Measurements from ENCODE around the gene PDXDC1.
"Not testable (repeated sequence)": the region's sequence is repeated elsewhere in the genome, so short reads cannot be mapped to it uniquely, and the experiment has no call there.

DNA sequence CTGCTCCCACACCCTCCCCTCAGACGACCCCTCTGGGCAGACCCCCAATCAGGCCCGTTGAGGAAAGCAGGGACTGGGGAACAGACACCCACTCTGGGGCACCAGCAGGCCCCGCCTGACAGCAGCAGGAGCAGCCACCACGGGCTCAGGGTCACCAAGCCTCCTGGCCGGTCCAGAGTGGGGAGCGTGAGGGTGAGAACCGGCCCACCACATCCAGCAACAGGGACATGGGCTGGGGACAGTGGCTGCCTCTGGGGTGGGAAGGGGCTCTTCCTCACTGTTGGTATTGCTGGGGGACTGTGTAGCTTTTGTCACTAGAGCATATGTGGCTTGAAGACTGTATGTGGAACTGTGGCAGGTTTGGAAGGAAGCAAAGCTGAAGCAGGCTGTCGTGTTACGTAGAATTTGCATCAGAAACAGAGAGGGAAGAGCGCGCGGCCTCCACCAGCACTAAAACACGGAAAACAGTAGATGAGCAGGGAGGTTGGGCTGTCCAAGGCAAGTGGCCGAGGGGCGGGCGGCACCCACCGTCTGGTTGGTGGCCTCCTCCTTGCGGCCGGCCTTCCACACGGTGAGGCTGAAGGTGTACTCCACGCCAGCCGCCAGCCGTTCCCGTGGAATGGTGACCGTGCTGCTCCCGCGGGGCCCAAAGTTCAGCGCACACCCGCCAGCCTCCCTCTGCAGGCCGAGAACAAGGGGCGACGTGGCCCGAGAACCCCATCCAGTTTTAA, 160.1 kb downstream of the PDXDC1 start:
- TF ChIP-seq CTCF (IDR thresholded peaks at IDR 0.05; ENCODE audit: insufficient read depth, low read depth, low read length); EZH2 (IDR thresholded peaks at IDR 0.05; ENCODE audit: insufficient read depth, low read length): not testable (repeated sequence)

Measured in astrocyte (in vitro differentiated cells and primary cell).